PC-3 (cell line): ENCODE data around the gene CLSTN3.

Experiments used
- EZH2 ChIP-seq: fragments of 300-600 bp; sonication (generic); IDR thresholded peaks from one replicate; pipeline ENCODE4 v1.6.1; 2017; ENCODE audit warnings: antibody characterized with exemption, mild to moderate bottlenecking, low read length; ENCODE audit not compliant: unreplicated experiment
- EZH2phosphoT487 ChIP-seq: fragments of 300-600 bp; sonication (generic); IDR thresholded peaks from 2 replicates; pipeline ENCODE4 v1.6.1; 2018; ENCODE audit warnings: mild to moderate bottlenecking, antibody characterized with exemption, low read length, borderline replicate concordance
- TF ChIP-seq, protein P1 (sequence below): fragments of 300-600 bp; sonication (generic); conservative IDR thresholded peaks from 2 replicates; pipeline ENCODE4 v1.5.1; 2017; ENCODE audit warnings: antibody characterized with exemption, low read depth, mild to moderate bottlenecking, low read length

DNA sequence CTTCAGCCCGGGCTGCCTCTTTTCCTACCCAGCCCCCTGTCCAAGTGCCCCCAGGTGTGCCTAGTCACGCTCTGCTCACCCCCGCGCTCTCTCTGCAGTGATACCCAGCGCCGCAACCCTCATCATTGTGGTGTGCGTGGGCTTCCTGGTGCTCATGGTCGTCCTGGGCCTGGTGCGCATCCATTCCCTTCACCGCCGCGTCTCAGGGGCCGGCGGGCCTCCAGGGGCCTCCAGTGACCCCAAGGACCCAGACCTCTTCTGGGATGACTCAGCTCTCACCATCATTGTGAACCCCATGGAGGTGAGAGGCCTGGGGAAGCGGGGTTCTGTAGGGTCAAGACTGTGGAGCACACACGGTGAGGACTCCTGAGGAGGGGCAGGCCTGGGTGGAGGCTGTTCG lies 27.2 kb downstream of the CLSTN3 start:
- TF ChIP-seq EZH2phosphoT487 (no peak), EZH2 (no peak)
- TF ChIP-seq, protein P1, sequence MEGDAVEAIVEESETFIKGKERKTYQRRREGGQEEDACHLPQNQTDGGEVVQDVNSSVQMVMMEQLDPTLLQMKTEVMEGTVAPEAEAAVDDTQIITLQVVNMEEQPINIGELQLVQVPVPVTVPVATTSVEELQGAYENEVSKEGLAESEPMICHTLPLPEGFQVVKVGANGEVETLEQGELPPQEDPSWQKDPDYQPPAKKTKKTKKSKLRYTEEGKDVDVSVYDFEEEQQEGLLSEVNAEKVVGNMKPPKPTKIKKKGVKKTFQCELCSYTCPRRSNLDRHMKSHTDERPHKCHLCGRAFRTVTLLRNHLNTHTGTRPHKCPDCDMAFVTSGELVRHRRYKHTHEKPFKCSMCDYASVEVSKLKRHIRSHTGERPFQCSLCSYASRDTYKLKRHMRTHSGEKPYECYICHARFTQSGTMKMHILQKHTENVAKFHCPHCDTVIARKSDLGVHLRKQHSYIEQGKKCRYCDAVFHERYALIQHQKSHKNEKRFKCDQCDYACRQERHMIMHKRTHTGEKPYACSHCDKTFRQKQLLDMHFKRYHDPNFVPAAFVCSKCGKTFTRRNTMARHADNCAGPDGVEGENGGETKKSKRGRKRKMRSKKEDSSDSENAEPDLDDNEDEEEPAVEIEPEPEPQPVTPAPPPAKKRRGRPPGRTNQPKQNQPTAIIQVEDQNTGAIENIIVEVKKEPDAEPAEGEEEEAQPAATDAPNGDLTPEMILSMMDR: no peak
